Measurements from ENCODE around the gene SELPLG.

GRCh38 chr12:108608616-108609015 is 25.1 kb downstream of the SELPLG start:
- TF ChIP-seq CTCF (IDR thresholded peaks at IDR 0.05 in 4 of 5, conservative IDR thresholded peaks at IDR 0.05 in 1 of 5) = no peak
- no peak for TF ChIP-seq POLR2A (IDR thresholded peaks at IDR 0.05)
